AG10803 (cell line): ENCODE results near the gene FAM161B.
A peak's percentile ranks its signal among the peaks of the same experiment; 100 is the strongest.

Experiments used
- DNase-seq: peaks from one replicate; pipeline ENCODE4 v3.0.0; 2010; ENCODE audit warnings: low read depth
- H3K4me3 ChIP-seq: 2 replicates; pipeline ENCODE4 v1.5.1; 2011; ENCODE audit warnings: mild to moderate bottlenecking, low read length, control low read depth
- TF ChIP-seq, protein P1 (sequence below): conservative IDR thresholded peaks from 2 replicates; pipeline ENCODE4 v1.5.1; 2011; ENCODE audit warnings: mild to moderate bottlenecking, low read length, control low read depth, inconsistent platforms

Gene FAM161B

DNA sequence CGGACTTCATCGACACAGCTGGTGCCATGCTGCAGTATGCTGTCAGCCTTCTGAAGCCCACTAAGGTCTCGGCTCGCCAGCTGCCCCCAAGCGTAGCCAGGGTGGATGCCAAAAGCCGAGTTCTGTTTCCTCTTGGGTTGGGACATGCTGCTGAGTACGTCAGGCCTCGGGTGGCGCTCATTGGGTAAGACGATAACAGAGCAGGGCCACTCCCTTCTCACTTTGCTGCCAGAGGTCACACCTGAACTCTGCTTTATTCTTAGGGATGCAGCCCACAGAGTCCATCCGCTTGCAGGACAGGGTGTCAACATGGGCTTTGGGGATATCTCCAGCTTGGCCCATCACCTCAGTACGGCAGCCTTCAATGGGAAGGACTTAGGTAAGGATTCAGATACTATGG is 11.3 kb upstream of the FAM161B start:
- no peak for DNase-seq
- TF ChIP-seq, protein P1, sequence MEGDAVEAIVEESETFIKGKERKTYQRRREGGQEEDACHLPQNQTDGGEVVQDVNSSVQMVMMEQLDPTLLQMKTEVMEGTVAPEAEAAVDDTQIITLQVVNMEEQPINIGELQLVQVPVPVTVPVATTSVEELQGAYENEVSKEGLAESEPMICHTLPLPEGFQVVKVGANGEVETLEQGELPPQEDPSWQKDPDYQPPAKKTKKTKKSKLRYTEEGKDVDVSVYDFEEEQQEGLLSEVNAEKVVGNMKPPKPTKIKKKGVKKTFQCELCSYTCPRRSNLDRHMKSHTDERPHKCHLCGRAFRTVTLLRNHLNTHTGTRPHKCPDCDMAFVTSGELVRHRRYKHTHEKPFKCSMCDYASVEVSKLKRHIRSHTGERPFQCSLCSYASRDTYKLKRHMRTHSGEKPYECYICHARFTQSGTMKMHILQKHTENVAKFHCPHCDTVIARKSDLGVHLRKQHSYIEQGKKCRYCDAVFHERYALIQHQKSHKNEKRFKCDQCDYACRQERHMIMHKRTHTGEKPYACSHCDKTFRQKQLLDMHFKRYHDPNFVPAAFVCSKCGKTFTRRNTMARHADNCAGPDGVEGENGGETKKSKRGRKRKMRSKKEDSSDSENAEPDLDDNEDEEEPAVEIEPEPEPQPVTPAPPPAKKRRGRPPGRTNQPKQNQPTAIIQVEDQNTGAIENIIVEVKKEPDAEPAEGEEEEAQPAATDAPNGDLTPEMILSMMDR, result no peak
- H3K4me3 ChIP-seq, result no peak overlapping the region

DNA sequence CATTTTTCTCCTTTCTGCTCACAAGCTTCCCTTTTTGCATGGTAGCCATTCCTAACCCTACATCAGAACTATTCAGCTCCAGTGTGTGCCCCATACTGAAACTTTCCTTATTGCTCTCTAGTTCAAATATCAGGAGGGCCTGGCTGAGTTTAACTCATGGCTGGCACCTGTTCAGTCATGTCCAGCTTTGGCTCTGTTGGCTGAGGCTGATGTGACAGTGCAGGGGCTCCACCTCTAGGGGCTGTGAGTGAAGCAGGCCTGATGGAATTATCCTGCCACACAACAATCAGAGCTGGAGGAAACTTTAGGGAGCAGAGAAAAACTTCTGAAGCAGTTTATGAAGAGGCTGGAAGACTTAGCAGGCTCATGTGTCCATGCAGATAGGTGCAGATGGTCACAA is 8.7 kb upstream of the FAM161B start:
- H3K4me3 ChIP-seq, result no peak overlapping the region
- TF ChIP-seq, protein P1, result no peak
- no peak for DNase-seq

DNA sequence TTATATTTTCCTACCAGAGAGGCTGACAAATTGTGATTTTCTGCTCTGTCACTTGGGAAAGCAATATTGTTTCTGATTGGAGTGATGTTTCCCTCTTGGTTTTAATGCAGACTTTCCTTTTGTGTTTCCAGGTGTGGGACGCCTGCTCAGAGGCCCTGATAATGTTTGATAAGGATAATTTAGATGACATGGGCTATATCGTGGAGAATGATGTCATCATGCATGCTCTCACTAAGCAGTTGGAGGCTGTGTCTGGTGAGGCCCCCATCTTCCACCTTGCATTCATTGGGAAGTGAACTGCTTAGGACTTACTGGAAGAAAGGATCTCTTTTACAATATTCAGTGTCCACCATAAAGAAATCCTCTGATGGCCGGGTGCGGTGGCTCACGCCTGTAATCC is 5.8 kb upstream of the FAM161B start:
- TF ChIP-seq, protein P1, result no peak
- no peak for DNase-seq
- H3K4me3 ChIP-seq, result no peak overlapping the region

DNA sequence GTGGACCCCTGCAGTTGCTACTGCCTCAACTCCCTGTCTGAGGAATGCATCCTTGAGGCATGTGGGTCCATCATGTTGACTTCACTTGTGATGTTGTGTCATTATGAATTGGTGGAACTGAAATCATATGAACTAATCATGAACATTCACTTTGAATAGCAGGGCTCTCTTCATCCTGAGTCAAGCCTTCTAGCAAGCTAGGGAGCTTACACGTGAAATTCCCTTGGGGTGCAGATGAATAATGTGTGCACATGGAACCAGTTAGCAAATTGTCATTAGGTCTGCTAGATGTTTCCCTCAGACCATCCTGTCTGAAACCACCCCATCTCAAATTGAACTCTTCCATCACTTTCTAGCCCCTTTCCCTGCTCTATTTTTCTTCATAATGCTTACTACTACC is 3.8 kb upstream of the FAM161B start:
- TF ChIP-seq, protein P1, result no peak
- DNase-seq, result peak; percentile 13

DNA sequence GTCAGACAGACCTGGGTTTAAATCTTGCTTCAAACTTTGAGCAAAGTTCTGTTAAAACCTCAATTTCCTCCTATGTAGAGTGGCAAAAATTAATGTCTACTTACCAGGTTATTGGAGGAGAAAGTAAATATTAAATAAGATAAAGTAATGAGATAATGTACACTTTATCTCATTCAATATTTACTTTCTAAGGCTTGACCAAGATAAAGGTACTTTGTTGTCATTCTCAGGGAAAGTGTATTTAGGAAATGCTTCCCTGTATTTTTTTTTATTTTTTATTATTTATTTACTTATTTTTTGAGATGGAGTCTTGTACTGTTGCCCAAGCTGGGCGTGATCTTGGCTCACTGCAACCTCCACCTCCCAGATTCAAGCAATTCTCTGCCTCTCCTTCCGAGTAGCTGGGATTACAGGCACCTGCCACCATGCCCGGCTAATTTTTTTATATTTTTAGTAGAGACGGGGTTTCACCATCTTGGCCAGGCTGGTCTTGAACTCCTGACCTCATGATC is 4.7 kb downstream of the FAM161B start:
- TF ChIP-seq, protein P1, result no peak
- no peak overlapping the region for H3K4me3 ChIP-seq
- no peak for DNase-seq

More for the DNA sequence above, 3.8 kb upstream of the FAM161B start:
- no peak overlapping the region for H3K4me3 ChIP-seq

DNA sequence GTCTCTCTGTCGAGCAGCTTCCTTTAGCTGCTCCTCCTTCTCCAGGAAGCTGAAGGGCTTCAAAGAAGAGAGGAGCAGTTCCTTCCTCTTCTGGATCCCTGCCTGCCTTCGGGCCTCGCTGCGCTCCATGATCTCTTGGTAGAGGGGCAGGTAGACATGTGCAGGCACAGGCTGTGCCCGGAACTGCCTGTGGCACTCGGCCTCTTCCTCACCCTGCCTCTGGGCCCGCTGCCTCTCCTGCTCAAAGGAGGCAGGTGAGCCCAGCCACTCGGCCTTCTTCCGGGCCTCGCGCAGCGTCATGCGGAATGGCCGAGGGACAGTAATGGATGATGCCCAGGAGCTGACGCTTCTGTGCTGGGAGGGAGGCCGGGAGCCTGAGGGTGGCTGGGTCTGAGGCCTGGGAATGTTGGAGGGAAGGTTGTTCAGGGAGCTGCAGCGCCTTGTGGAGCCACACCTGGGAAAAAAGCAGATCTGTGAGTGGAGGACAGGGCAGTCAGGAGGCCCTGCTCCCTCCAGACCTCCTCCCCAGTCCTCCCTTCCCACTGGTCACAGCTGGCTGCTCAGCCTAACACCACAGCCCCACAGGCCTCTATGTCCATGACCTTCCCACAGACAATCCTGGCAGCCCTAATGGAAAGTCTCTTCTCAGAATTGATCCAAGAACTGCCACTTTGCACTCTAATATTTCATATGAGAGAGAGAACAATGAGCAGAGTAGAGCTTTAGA is 5.3 kb downstream of the FAM161B start:
- H3K4me3 ChIP-seq, result no peak overlapping the region
- TF ChIP-seq, protein P1, result no peak
- DNase-seq, result no peak

DNA sequence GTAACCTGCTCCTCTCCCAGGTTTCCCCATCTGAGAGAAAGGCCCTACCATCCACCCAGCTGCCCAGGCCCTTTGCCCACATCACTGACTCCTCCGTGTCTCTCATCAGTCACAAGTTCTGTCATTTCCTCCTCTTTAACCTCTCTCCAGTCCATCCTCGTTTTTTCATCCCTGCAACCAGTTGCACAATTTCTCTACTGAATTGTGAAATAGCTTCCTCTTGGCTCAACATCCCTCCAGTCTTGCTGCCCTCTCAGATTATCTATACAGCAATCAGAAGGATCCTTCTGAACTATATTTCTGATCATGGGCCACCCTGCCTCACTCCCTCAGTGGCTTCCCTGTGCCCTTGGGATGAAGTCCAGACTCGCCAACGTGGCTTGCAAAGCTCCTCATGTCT is 6.8 kb downstream of the FAM161B start:
- TF ChIP-seq, protein P1, result no peak
- DNase-seq, result peak; percentile 75

More for the DNA sequence above, 6.8 kb downstream of the FAM161B start:
- no peak overlapping the region for H3K4me3 ChIP-seq
